SKM-1 (cell line): ENCODE results near the gene MARK2.
"Not testable (repeated sequence)": the region's sequence is repeated elsewhere in the genome, so short reads cannot be mapped to it uniquely, and the experiment has no call there.

ENCODE experiments used
- DNase-seq: peaks from one replicate; lab custom pipeline; 2025; ENCODE audit not compliant: unreplicated experiment; lab: John Stamatoyannopoulos, UW

The MARK2 gene

DNA sequence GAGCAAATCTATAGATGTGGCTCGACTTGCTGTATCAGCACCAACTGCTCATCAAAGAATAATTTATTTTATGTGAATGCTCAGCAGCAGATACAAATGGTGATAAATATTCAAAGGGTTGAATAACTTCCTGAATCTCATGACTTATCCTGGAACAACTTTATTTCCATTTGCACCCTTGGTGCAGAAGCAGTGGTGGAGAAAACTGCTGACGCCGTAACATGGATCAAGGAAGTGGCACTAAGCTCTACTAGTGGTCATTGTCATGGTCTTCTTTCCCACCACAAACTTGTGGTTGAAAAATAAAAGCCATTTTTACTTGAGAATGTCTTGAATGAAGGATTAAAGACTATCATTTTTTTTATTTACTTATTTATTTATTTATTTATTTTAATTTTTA, 14.6 kb downstream of the MARK2 start:
- no peak for DNase-seq

DNA sequence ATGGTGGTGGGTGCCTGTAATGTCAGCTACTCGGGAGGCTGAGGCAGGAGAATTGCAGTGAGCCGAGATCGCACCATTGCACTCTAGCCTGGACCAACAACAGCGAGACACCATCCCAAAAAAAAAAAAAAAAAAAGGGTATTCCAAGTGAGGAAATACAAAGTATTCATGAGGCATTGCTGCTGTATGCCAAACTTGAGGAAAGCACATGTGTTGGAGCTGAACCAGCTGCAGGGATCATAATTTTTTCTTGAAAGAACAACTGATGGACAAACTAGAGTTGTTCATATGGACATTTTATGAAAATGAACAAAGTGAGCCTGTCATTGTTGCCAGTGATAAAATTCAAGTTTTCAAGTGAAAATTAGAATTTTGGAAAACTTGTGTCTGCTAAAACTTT, 15.8 kb downstream of the MARK2 start:
- no peak for DNase-seq

DNA sequence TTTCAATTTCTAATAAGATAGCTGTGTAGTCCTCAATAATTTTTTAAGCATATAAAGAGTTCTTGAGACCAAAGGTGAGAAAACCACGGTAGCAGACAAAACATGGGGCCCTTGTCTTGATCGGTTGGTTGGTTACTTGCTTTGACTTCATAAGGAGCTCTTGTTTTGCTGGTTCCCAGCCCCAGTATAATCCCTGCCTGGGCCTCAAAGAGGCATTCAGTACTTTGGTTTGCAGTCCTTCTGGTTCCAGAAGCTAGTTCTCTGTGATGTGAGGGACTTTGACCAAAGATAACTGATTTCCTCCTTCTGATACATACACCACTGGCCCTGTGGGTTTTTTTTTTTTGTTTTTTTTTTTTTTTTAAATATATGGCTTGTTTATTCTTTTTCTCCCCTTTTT, 17.1 kb downstream of the MARK2 start:
- no peak for DNase-seq

- peak; percentile 95 for DNase-seq
These were observed 20.0 kb downstream of the MARK2 start for GRCh38 chr11:63858628-63859550.

- DNase-seq: peak; percentile 21
These were observed 24.0 kb downstream of the MARK2 start for GRCh38 chr11:63862923-63863322.

- not testable (repeated sequence) for DNase-seq
These were observed 24.7 kb downstream of the MARK2 start for GRCh38 chr11:63863620-63864019.

DNA sequence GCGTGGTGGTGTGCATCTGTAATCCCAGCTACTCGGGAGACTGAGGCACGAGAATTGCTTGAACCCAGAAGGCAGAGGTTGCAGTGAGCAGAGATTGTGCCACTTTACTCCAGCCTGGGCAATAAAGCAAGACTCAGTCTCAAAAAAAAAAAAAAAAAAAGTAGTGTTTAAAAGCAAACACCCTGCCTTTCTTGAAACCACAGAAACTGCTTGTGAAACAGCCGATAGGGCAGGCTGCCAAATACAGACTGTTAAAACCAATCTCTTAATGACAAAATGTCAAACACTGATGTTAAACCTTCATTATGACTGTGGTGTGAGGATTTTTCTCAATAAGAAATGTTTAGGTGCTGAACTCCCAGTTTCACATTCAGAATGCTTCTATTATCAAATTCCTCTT, 27.3 kb downstream of the MARK2 start:
- DNase-seq: peak; percentile 38

- DNase-seq: no peak
These were observed 28.6 kb downstream of the MARK2 start for GRCh38 chr11:63867511-63867910.

DNA sequence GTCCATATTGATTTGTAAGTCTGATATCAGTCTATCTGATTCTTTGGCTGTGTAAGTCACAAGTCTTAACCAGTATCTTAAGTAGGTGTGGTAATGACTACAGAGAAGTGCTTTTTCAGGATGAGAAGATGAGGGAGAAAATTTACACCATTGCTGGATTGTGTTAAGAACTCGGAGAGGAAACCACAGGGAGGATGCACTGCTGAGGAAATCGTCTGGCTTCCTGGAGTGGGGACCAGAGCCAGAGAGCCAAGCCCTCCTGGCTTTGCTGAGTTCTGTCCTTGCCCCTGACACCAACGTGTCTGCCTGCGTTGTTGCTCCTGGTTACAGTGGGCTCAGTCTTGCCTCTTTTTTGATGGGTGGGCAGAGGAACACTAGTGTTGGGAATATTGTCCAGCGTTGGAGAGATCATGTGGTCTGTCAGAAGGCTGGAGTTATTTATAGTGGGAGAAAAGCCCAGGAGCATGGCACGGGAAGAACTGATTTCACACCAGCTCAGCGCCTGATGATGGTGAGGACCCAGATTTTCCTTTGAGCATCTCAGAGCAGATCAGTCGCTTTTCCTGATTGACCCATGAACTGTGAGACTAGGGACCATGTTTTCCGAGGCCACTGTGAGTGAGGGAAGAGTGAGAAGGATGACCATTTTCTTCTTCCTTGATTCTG, 29.6 kb downstream of the MARK2 start:
- DNase-seq: peak; percentile 31

- no peak for DNase-seq
These were observed 30.3 kb downstream of the MARK2 start for GRCh38 chr11:63869171-63869591.

- DNase-seq: no peak
These were observed 30.8 kb downstream of the MARK2 start for GRCh38 chr11:63869683-63870082.

DNA sequence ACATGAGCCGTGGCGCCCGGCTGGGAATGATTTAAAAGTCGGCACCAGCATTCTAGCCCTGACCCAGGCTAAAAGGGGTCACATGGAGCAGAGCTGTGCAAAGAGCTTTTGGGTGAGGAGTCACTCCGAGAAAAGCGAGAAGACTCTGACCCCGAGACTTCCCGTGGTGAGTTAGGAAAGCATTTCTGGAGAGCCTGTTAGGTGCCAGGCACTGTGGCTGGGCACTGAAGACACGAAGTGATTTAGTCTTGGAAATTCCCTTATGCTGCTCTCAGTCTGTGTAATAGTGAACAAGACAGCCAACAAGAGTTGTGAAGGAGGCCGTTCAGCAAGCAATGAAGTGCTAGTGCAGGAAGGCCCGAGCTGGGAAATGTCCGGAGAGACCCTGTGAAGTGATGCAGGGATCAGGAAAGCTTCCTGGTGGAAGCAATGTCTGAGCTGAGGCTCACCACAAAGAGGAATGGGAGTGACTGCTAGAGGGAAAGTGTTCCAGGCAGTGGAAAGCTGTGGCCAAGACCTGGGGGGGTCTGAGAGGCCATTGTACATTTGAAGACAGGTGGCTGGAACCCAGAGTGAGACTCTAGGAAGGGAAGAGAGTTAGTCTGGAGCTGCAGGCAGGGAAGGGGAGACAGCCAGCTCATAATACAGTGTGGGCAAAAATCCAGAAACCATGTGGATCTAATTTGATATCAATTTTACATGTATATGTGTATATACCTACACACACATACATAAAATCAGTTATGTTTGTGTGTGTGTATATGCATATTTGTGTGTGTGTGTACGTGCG, 31.6 kb downstream of the MARK2 start:
- no peak for DNase-seq

DNA sequence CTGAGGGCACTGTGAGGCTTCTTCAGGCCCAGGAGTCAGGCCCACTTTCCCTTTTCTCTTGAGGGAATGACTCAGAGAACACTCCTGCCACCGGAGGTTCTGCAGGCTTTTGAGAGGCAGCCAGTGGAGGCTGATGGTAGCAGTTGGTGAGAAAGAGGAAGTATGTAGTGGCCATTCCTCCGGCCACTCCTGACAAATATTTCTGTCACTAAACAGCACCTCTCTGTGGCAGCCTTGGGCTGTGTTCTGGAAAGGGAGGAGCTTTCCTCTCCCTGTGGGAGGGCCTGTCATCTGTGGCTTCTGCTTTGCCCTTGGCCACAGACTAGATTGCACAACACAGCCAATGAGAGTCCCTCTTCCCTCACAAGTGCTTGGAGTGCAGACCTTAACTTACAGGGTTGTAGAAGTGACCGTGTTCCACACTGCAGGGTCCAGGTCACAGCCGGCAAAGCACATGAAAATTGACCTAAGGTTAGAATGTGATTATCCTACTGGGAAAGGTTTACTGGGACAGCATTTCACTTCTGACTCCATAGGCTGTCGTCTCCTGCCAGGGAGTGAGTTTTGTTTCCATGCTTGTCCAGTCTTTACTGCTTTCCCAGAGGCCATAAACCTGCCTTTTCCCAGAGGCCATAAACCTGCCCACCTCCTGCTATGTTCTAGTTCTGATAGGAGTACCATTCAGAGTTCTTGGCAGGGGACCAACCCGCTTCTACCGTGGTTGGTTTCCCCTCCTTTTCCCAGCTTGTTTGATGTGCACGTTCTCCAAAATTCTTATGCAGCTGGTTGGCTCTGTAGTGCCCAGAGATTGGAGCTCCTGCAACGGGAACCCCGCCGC, 33.3 kb downstream of the MARK2 start:
- peak; percentile 99 for DNase-seq

GRCh38 chr11:63872800-63873197, 33.9 kb downstream of the MARK2 start:
- no peak for DNase-seq

- no peak for DNase-seq
These were observed 34.4 kb downstream of the MARK2 start for GRCh38 chr11:63873311-63873710.

- no peak for DNase-seq
These were observed 35.6 kb downstream of the MARK2 start for GRCh38 chr11:63874511-63874910.

- no peak for DNase-seq
These were observed 36.7 kb downstream of the MARK2 start for GRCh38 chr11:63875506-63876065.

GRCh38 chr11:63876616-63877015, 37.7 kb downstream of the MARK2 start:
- DNase-seq: no peak

GRCh38 chr11:63877658-63878241, 38.8 kb downstream of the MARK2 start:
- DNase-seq: no peak
